HEK293 (cell line): ENCODE results near the gene ALX1.

Experiments used
- CTCF ChIA-PET: fragments of 350-600 bp; formaldehyde crosslinking; extraction: SDS; loops from one replicate; lab custom pipeline; 2021; ENCODE audit warnings: antibody characterized with exemption; lab: Yijun Ruan, JAX
- POLR2A ChIA-PET: fragments of 300-600 bp; formaldehyde crosslinking; extraction: SDS; loops from one replicate; lab custom pipeline; 2020; ENCODE audit warnings: antibody characterized with exemption, inconsistent platforms; lab: Yijun Ruan, JAX
- H3K27ac ChIP-seq: fragments of 200-500 bp; sonication (Bioruptor generic); 2 replicates; pipeline ENCODE4 v1.5.1; 2014; ENCODE audit warnings: low read depth, low read length, control low read depth, inconsistent platforms; ENCODE audit errors: extremely low read depth
- H3K36me3 ChIP-seq, 2 experiments: fragments of 200-500 bp in 1 of 2; sonication (Bioruptor generic) in 1 of 2; 1 replicate in 1 of 2; 2 replicates in 1 of 2; pipeline ENCODE4 v1.5.1; 2014 to 2017; ENCODE audit warnings: inconsistent platforms in 2 of 2, low read length in 2 of 2; ENCODE audit not compliant: control insufficient read depth in 2 of 2, insufficient read depth in 1 of 2
- H3K4me1 ChIP-seq: fragments of 200-500 bp; sonication (Bioruptor generic); 2 replicates; pipeline ENCODE4 v1.5.1; 2014; ENCODE audit warnings: mild to moderate bottlenecking, low read length, inconsistent platforms; ENCODE audit not compliant: control insufficient read depth, insufficient read depth
- H3K4me3 ChIP-seq: 2 replicates; pipeline ENCODE4 v1.5.1; 2011; ENCODE audit warnings: low read depth, mild to moderate bottlenecking, control low read depth, low read length, moderate library complexity
- H3K9me3 ChIP-seq: fragments of 200-500 bp; sonication (Bioruptor generic); 2 replicates; pipeline ENCODE4 v1.5.1; 2014; ENCODE audit warnings: low read depth, low read length, inconsistent platforms; ENCODE audit not compliant: control insufficient read depth, insufficient read depth
- GLIS1 ChIP-seq: fragments of 450-650 bp; formaldehyde crosslinking; IDR thresholded peaks from 2 replicates; pipeline ENCODE4 v1.5.1; 2016; ENCODE audit warnings: missing biosample characterization, missing genetic modification characterization
- MEIS1 ChIP-seq: sonication (generic); formaldehyde crosslinking; IDR thresholded peaks from 2 replicates; pipeline ENCODE4 v1.8.1; 2022; ENCODE audit warnings: missing genetic modification reagents, mild to moderate bottlenecking, borderline replicate concordance
- MZF1 ChIP-seq: fragments of 450-650 bp; formaldehyde crosslinking; IDR thresholded peaks from 2 replicates; pipeline ENCODE4 v1.5.1; 2017; ENCODE audit warnings: missing biosample characterization, missing genetic modification characterization, borderline replicate concordance
- REPIN1 ChIP-seq: fragments of 450-650 bp; formaldehyde crosslinking; IDR thresholded peaks from 2 replicates; pipeline ENCODE4 v1.5.1; 2017; ENCODE audit warnings: missing biosample characterization, missing genetic modification characterization, low read depth
- REST ChIP-seq: fragments of 450-650 bp; formaldehyde crosslinking; IDR thresholded peaks from 2 replicates; pipeline ENCODE4 v1.5.1; 2016; ENCODE audit warnings: missing biosample characterization, missing genetic modification characterization
- TCF7L2 ChIP-seq: IDR thresholded peaks from 2 replicates; pipeline ENCODE4 v1.6.1; 2011; ENCODE audit warnings: low read depth, mild to moderate bottlenecking, inconsistent platforms, low read length, moderate library complexity, borderline replicate concordance
- ZBTB1 ChIP-seq: fragments of 450-650 bp; formaldehyde crosslinking; IDR thresholded peaks from 2 replicates; pipeline ENCODE4 v1.5.1; 2016; ENCODE audit warnings: missing biosample characterization, missing genetic modification characterization
- ZBTB44 ChIP-seq: fragments of 450-650 bp; IDR thresholded peaks from 2 replicates; pipeline ENCODE4 v1.5.1; 2018; ENCODE audit warnings: missing biosample characterization, mild to moderate bottlenecking, missing genetic modification characterization
- ZFP3 ChIP-seq: fragments of 450-650 bp; formaldehyde crosslinking; IDR thresholded peaks from 2 replicates; pipeline ENCODE4 v1.5.1; 2016; ENCODE audit warnings: low read depth, missing biosample characterization, missing genetic modification characterization
- ZFP69B ChIP-seq: fragments of 450-650 bp; formaldehyde crosslinking; IDR thresholded peaks from 2 replicates; pipeline ENCODE4 v1.5.1; 2016; ENCODE audit warnings: missing biosample characterization, missing genetic modification characterization
- ZNF155 ChIP-seq: fragments of 450-650 bp; formaldehyde crosslinking; IDR thresholded peaks from 2 replicates; pipeline ENCODE4 v1.5.1; 2016; ENCODE audit warnings: missing biosample characterization, missing genetic modification characterization
- ZNF18 ChIP-seq: fragments of 450-650 bp; formaldehyde crosslinking; IDR thresholded peaks from 2 replicates; pipeline ENCODE4 v1.5.1; 2016; ENCODE audit warnings: missing biosample characterization, missing genetic modification characterization
- ZNF239 ChIP-seq: fragments of 450-650 bp; formaldehyde crosslinking; IDR thresholded peaks from 2 replicates; pipeline ENCODE4 v1.5.1; 2016; ENCODE audit warnings: missing biosample characterization, missing genetic modification characterization
- ZNF302 ChIP-seq: fragments of 450-650 bp; formaldehyde crosslinking; IDR thresholded peaks from 2 replicates; pipeline ENCODE4 v1.5.1; 2016; ENCODE audit warnings: missing biosample characterization, missing genetic modification characterization, low read depth
- ZNF544 ChIP-seq: fragments of 450-650 bp; formaldehyde crosslinking; IDR thresholded peaks from 2 replicates; pipeline ENCODE4 v1.5.0; 2017; ENCODE audit warnings: missing biosample characterization, missing genetic modification characterization
- ZNF561 ChIP-seq: fragments of 450-650 bp; IDR thresholded peaks from 2 replicates; pipeline ENCODE4 v1.5.1; 2018; ENCODE audit warnings: missing biosample characterization, missing genetic modification characterization, borderline replicate concordance
- ZNF645 ChIP-seq: fragments of 450-650 bp; formaldehyde crosslinking; IDR thresholded peaks from 2 replicates; pipeline ENCODE4; 2016; ENCODE audit warnings: missing biosample characterization, missing genetic modification characterization
- ZNF701 ChIP-seq: fragments of 450-650 bp; formaldehyde crosslinking; IDR thresholded peaks from 2 replicates; pipeline ENCODE4 v1.5.1; 2016; ENCODE audit warnings: missing biosample characterization, missing genetic modification characterization
- ZNF707 ChIP-seq: fragments of 450-650 bp; formaldehyde crosslinking; IDR thresholded peaks from 2 replicates; pipeline ENCODE4 v1.5.1; 2016; ENCODE audit warnings: missing biosample characterization, missing genetic modification characterization
- ZNF776 ChIP-seq: fragments of 450-650 bp; formaldehyde crosslinking; IDR thresholded peaks from 2 replicates; pipeline ENCODE4 v1.5.0; 2017; ENCODE audit warnings: missing biosample characterization, missing genetic modification characterization, borderline replicate concordance
- ZNF777 ChIP-seq: fragments of 450-650 bp; formaldehyde crosslinking; IDR thresholded peaks from 2 replicates; pipeline ENCODE4 v1.5.1; 2017; ENCODE audit warnings: missing biosample characterization, missing genetic modification characterization, borderline replicate concordance
- TF ChIP-seq, protein P1 (sequence below): fragments of 450-650 bp; formaldehyde crosslinking; IDR thresholded peaks from 2 replicates; pipeline ENCODE4 v1.5.1; 2016; ENCODE audit warnings: missing biosample characterization, missing genetic modification characterization, low read depth
- TF ChIP-seq, protein P2 (sequence below): fragments of 450-650 bp; formaldehyde crosslinking; IDR thresholded peaks from 2 replicates; pipeline ENCODE4 v1.5.1; 2016; ENCODE audit warnings: missing biosample characterization, missing genetic modification characterization

The ALX1 gene

DNA sequence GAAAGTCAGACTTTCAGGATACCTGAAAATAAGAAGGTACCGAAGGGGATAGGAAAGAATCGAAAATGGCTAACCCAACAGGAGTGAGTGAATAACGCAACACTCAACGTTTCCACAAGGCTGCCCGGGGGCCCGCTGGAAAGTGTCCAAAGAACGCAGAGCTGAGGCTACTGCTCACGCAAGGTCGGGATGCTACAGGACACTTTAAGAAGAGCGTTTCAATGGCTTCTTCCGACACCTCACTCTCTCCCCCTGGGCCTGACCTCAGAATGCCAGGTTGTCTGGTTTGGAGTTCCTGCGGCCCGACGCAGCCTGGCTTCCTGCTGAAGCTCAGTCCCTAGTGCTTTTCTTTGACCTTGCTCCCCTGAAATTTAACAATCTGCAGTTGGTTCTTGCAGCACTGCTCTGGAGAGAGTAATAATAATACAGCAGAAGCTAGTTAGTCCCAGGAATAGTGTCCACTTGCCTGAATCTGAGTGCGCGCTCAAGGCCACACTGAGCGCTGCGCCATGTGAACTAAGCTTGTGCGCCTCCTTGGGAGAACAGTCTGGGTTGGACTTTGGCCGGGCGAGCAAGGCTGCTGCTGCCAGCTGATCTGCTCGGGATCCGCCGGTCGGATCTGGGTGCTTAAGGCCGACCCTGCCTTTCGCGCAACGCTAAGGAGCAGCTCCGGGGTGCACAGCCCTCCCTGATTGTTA, 2.0 kb upstream of the ALX1 start:
- Histone ChIP-seq H3K4me1 (no peaks in the 10 kb centered on the region), H3K9me3 (no peaks in the 10 kb centered on the region), H3K36me3 (no peaks in the 10 kb centered on the region), H3K4me3 (no peak overlapping the region), H3K27ac (no peak overlapping the region)
- ChIA-PET POLR2A (no interaction called here), CTCF (interaction anchor here (0.8 to 1.5 kb wide), 4 partner anchors 11 to 404 kb away, joined by 3 to 5 read pairs (median 4); no protein-coding TSS in a partner anchor)
- TF ChIP-seq ZNF239 (tag by site-specific recombination) (no peak), REPIN1 (tag by site-specific recombination) (no peak), GLIS1 (tag by site-specific recombination) (no peak), ZFP3 (no peak), MEIS1 (CRISPR knock-in tag) (no peak), TCF7L2 (no peak), ZNF707 (no peak), ZNF155 (no peak), ZBTB1 (tag by site-specific recombination) (no peak), ZFP69B (no peak), ZNF645 (no peak)

DNA sequence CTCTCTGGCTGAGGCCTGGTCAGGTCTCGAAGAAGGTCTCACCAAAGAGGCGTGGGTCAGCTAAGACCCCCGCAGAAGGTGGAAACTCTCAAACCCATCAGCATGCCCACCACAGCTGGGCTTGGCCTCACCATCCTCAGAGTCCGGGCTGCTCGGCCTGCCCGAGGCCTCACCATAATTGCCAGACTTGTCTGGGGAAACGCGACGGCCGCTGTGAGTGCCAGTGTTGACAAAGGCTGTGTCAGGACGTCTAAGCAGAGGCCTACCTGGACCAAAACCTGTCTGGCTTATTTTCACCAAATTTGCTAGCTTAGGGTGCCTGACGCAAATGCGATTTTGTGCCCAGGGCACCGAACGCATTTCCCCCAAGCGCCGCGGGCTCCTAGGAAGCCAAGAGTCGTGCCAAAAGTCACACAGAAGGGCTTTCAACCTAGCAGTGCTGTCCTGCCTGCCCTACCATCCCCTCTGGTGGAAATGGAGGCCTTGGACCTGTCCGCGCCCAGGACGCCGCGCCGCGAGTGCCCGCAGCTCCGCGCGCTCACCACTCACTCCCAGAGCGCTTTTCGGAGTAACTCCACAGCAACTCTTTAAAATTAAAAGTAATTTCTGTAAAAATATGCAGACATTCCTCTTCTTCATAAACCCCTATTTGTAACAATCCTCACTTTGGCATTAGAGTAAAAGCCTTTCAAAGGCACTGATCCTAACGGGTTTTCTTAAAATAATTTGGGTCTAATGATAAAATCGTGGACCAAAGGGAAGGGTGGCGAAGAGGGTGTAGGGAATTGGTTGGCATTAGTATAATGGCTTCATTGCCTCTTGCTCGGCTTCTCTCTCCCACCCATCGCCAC, 1.2 kb upstream of the ALX1 start:
- no peaks in the 10 kb centered on the region for H3K4me1 ChIP-seq
- H3K9me3 ChIP-seq, result no peaks in the 10 kb centered on the region
- no peak overlapping the region for H3K4me3 ChIP-seq
- no peaks in the 10 kb centered on the region for H3K36me3 ChIP-seq
- ChIA-PET POLR2A (no interaction called here), CTCF (interaction anchor here (1.5 kb wide), 2 partner anchors 10 to 170 kb away, joined by 3 to 5 read pairs; no protein-coding TSS in a partner anchor)
- H3K27ac ChIP-seq, result no peak overlapping the region
- no peak for TF ChIP-seq ZNF544
- no peak for TF ChIP-seq REST (tag by site-specific recombination)
- TF ChIP-seq, protein P1, sequence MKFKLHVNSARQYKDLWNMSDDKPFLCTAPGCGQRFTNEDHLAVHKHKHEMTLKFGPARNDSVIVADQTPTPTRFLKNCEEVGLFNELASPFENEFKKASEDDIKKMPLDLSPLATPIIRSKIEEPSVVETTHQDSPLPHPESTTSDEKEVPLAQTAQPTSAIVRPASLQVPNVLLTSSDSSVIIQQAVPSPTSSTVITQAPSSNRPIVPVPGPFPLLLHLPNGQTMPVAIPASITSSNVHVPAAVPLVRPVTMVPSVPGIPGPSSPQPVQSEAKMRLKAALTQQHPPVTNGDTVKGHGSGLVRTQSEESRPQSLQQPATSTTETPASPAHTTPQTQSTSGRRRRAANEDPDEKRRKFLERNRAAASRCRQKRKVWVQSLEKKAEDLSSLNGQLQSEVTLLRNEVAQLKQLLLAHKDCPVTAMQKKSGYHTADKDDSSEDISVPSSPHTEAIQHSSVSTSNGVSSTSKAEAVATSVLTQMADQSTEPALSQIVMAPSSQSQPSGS, result no peak
- no peak for TF ChIP-seq ZNF18 (tag by site-specific recombination)
- TF ChIP-seq ZNF701 (tag by site-specific recombination), result no peak
- TF ChIP-seq, protein P2, sequence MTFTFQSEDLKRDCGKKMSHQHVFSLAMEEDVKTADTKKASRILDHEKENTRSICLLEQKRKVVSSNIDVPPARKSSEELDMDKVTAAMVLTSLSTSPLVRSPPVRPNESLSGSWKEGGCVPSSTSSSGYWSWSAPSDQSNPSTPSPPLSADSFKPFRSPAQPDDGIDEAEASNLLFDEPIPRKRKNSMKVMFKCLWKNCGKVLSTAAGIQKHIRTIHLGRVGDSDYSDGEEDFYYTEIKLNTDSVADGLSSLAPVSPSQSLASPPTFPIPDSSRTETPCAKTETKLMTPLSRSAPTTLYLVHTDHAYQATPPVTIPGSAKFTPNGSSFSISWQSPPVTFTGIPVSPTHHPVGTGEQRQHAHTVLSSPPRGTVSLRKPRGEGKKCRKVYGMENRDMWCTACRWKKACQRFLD, result no peak
- TF ChIP-seq MZF1 (tag by site-specific recombination), result no peak
- no peak for TF ChIP-seq ZNF302 (tag by site-specific recombination)
- no peak for TF ChIP-seq ZNF561 (tag by site-specific recombination)
- TF ChIP-seq ZNF777, result no peak
- TF ChIP-seq ZBTB44 (tag by site-specific recombination), result no peak
- no peak for TF ChIP-seq ZNF776
